Measurements from ENCODE around the gene GPR148. TPM values are rescaled to one million over a fixed set of nuclear protein-coding genes. Genes with fewer than 3 reads are reported as not detected.

The GPR148 gene
- total RNA-seq, 2 experiments from 2014 or later = not detected

GRCh38 chr2:130766037-130766436 lies 37.2 kb downstream of the GPR148 start:
- H3K9me3 Mint-ChIP-seq = no peaks in the 10 kb centered on the region
- no peaks in the 10 kb centered on the region for H3K36me3 Mint-ChIP-seq (ENCODE audit: low read depth)
- CTCF ChIA-PET = no interaction called here
- peaks cover 13% of the 10 kb centered on the region for H3K27me3 Mint-ChIP-seq (ENCODE audit: low read depth)
- no peak overlapping the region for H3K27ac Mint-ChIP-seq
- H3K4me1 Mint-ChIP-seq (ENCODE audit: low read depth) = no peaks in the 10 kb centered on the region
- intact Hi-C loops (cut with micrococcal nuclease) = no loop called here
- H3K4me3 Mint-ChIP-seq = no peak overlapping the region
- DNase-seq = no peak

GRCh38 chr2:130766711-130767407 lies 38.0 kb downstream of the GPR148 start:
- Mint-ChIP-seq H3K9me3 (no peaks in the 10 kb centered on the region), H3K36me3 (ENCODE audit: low read depth) (no peaks in the 10 kb centered on the region), H3K4me1 (ENCODE audit: low read depth) (no peaks in the 10 kb centered on the region), H3K4me3 (no peak overlapping the region), H3K27ac (no peak overlapping the region), H3K27me3 (ENCODE audit: low read depth) (peaks cover 10% of the 10 kb centered on the region)
- DNase-seq = no peak
- CTCF ChIA-PET = no interaction called here
- intact Hi-C loops (cut with micrococcal nuclease) = no loop called here

GRCh38 chr2:130767408-130767775 lies 38.5 kb downstream of the GPR148 start:
- intact Hi-C loops (cut with micrococcal nuclease) = no loop called here
- Mint-ChIP-seq H3K27me3 (ENCODE audit: low read depth) (peaks cover 10% of the 10 kb centered on the region), H3K9me3 (no peaks in the 10 kb centered on the region), H3K36me3 (ENCODE audit: low read depth) (no peaks in the 10 kb centered on the region), H3K4me3 (no peak overlapping the region), H3K27ac (no peak overlapping the region), H3K4me1 (ENCODE audit: low read depth) (no peaks in the 10 kb centered on the region)
- DNase-seq = no peak
- CTCF ChIA-PET = no interaction called here

- H3K9me3 Mint-ChIP-seq = no peaks in the 10 kb centered on the region
- CTCF ChIA-PET = no interaction called here
- no peak overlapping the region for H3K4me3 Mint-ChIP-seq
- intact Hi-C loops (cut with micrococcal nuclease) = no loop called here
- H3K36me3 Mint-ChIP-seq (ENCODE audit: low read depth) = no peaks in the 10 kb centered on the region
- DNase-seq = peak; percentile 15
- H3K4me1 Mint-ChIP-seq (ENCODE audit: low read depth) = no peaks in the 10 kb centered on the region
- peaks cover 10% of the 10 kb centered on the region for H3K27me3 Mint-ChIP-seq (ENCODE audit: low read depth)
- H3K27ac Mint-ChIP-seq = no peak overlapping the region
Observed at GRCh38 chr2:130768191-130768855, 39.5 kb downstream of the GPR148 start.

- intact Hi-C loops (cut with micrococcal nuclease) = no loop called here
- no peak overlapping the region for H3K4me3 Mint-ChIP-seq
Observed at GRCh38 chr2:130769343-130769907, 40.6 kb downstream of the GPR148 start.

GRCh38 chr2:130776550-130776949 lies 47.7 kb downstream of the GPR148 start:
- H3K27me3 Mint-ChIP-seq (ENCODE audit: low read depth) = peaks cover 14% of the 10 kb centered on the region
- H3K9me3 Mint-ChIP-seq = no peaks in the 10 kb centered on the region
- intact Hi-C loops (cut with micrococcal nuclease) = no loop called here
- H3K4me3 Mint-ChIP-seq = no peak overlapping the region
- no peaks in the 10 kb centered on the region for H3K36me3 Mint-ChIP-seq (ENCODE audit: low read depth)
- no peaks in the 10 kb centered on the region for H3K4me1 Mint-ChIP-seq (ENCODE audit: low read depth)
- no peak overlapping the region for H3K27ac Mint-ChIP-seq
- CTCF ChIA-PET = no interaction called here
- DNase-seq = no peak

More at GRCh38 chr2:130769343-130769907, 40.6 kb downstream of the GPR148 start:
- no peaks in the 10 kb centered on the region for H3K4me1 Mint-ChIP-seq (ENCODE audit: low read depth)
- H3K27me3 Mint-ChIP-seq (ENCODE audit: low read depth) = peaks cover 10% of the 10 kb centered on the region
- H3K9me3 Mint-ChIP-seq = no peaks in the 10 kb centered on the region
- no peak overlapping the region for H3K27ac Mint-ChIP-seq
- no peak for DNase-seq
- CTCF ChIA-PET = no interaction called here
- H3K36me3 Mint-ChIP-seq (ENCODE audit: low read depth) = no peaks in the 10 kb centered on the region

- Mint-ChIP-seq H3K4me3 (no peak overlapping the region), H3K27ac (no peak overlapping the region), H3K36me3 (ENCODE audit: low read depth) (no peaks in the 10 kb centered on the region), H3K4me1 (ENCODE audit: low read depth) (no peaks in the 10 kb centered on the region), H3K27me3 (ENCODE audit: low read depth) (peaks cover 18% of the 10 kb centered on the region), H3K9me3 (peaks cover 3% of the 10 kb centered on the region)
- intact Hi-C loops (cut with micrococcal nuclease) = no loop called here
- DNase-seq = no peak
- CTCF ChIA-PET = interaction anchor here (0.7 kb wide), 2 partner anchors 65 to 133 kb away, joined by 3 to 4 read pairs; no protein-coding TSS in a partner anchor
Observed at GRCh38 chr2:130778781-130779180, 49.9 kb downstream of the GPR148 start.

Other genes with a start within 250 kb of the GPR148 start
- not detected for gene POTEI, start 219.7 kb upstream of the GPR148 start, total RNA-seq
- gene CFC1B, start 207.8 kb upstream of the GPR148 start, total RNA-seq = not detected
- not detected for gene CFC1, start 129.5 kb upstream of the GPR148 start, total RNA-seq
- gene POTEJ, start 117.6 kb upstream of the GPR148 start, total RNA-seq = not detected
- gene AMER3, start 26.5 kb downstream of the GPR148 start, total RNA-seq = not detected
- 1 to 10 TPM; 2.6 to 3.3 TPM for gene ARHGEF4, start 107.8 kb downstream of the GPR148 start, total RNA-seq

Data from activated naive CD4-positive, alpha-beta T cell treated with anti-CD3 and anti-CD28 coated beads for 36 hours (primary cell).